ENCODE data around the gene CSRNP3. TPM values are rescaled to one million over a fixed set of nuclear protein-coding genes. Genes with fewer than 3 reads are reported as not detected.

Gene CSRNP3
- total RNA-seq, 1 donor from 2014 or later: 31.2 TPM

- Mint-ChIP-seq H3K27me3 (ENCODE audit: low read depth) (no peaks in the 10 kb centered on the region), H3K4me3 (no peak overlapping the region), H3K4me1 (peaks cover 44% of the 10 kb centered on the region), H3K36me3 (peaks cover 36% of the 10 kb centered on the region), H3K9me3 (peaks cover 16% of the 10 kb centered on the region), H3K27ac (peak overlapping the region; percentile 94)
- DNase-seq (ENCODE audit: low spot score in 2 of 2, unreplicated experiment in 2 of 2): no peak
- no peak for TF ChIP-seq CTCF (IDR thresholded peaks at IDR 0.05; ENCODE audit: unreplicated experiment)
These were observed 148.4 kb downstream of the CSRNP3 start for GRCh38 chr2:165617741-165618481.

GRCh38 chr2:165618806-165619205 lies 149.3 kb downstream of the CSRNP3 start:
- Mint-ChIP-seq H3K27me3 (ENCODE audit: low read depth) (no peaks in the 10 kb centered on the region), H3K27ac (peak overlapping the region; percentile 94), H3K4me3 (no peak overlapping the region), H3K9me3 (peaks cover 9% of the 10 kb centered on the region), H3K36me3 (peaks cover 29% of the 10 kb centered on the region), H3K4me1 (peaks cover 47% of the 10 kb centered on the region)
- no peak for DNase-seq (ENCODE audit: low spot score in 2 of 2, unreplicated experiment in 2 of 2)
- TF ChIP-seq CTCF (IDR thresholded peaks at IDR 0.05; ENCODE audit: unreplicated experiment): no peak

GRCh38 chr2:165621086-165621560 lies 151.6 kb downstream of the CSRNP3 start:
- H3K4me1 Mint-ChIP-seq: peaks cover 55% of the 10 kb centered on the region
- H3K27ac Mint-ChIP-seq: peak overlapping the region; percentile 86
- peaks cover 17% of the 10 kb centered on the region for H3K36me3 Mint-ChIP-seq
- DNase-seq (ENCODE audit: low spot score in 2 of 2, unreplicated experiment in 2 of 2): no peak
- TF ChIP-seq CTCF (IDR thresholded peaks at IDR 0.05; ENCODE audit: unreplicated experiment): no peak
- H3K27me3 Mint-ChIP-seq (ENCODE audit: low read depth): no peaks in the 10 kb centered on the region
- H3K9me3 Mint-ChIP-seq: peaks cover 2% of the 10 kb centered on the region
- H3K4me3 Mint-ChIP-seq: no peak overlapping the region

GRCh38 chr2:165623161-165623560 lies 153.7 kb downstream of the CSRNP3 start:
- Mint-ChIP-seq H3K4me3 (no peak overlapping the region), H3K4me1 (peaks cover 45% of the 10 kb centered on the region), H3K9me3 (no peaks in the 10 kb centered on the region), H3K27ac (no peak overlapping the region), H3K27me3 (ENCODE audit: low read depth) (no peaks in the 10 kb centered on the region), H3K36me3 (peaks cover 6% of the 10 kb centered on the region)
- no peak for TF ChIP-seq CTCF (IDR thresholded peaks at IDR 0.05; ENCODE audit: unreplicated experiment)
- no peak for DNase-seq (ENCODE audit: low spot score in 2 of 2, unreplicated experiment in 2 of 2)

GRCh38 chr2:165623783-165624469 lies 154.4 kb downstream of the CSRNP3 start:
- H3K4me1 Mint-ChIP-seq: peaks cover 38% of the 10 kb centered on the region
- no peak overlapping the region for H3K4me3 Mint-ChIP-seq
- H3K27me3 Mint-ChIP-seq (ENCODE audit: low read depth): no peaks in the 10 kb centered on the region
- peaks cover 6% of the 10 kb centered on the region for H3K36me3 Mint-ChIP-seq
- TF ChIP-seq CTCF (IDR thresholded peaks at IDR 0.05; ENCODE audit: unreplicated experiment): no peak
- peak overlapping the region; percentile 91 for H3K27ac Mint-ChIP-seq
- no peaks in the 10 kb centered on the region for H3K9me3 Mint-ChIP-seq
- no peak for DNase-seq (ENCODE audit: low spot score in 2 of 2, unreplicated experiment in 2 of 2)
